ENCODE results near the gene TRIM69. TPM values are rescaled to one million over a fixed set of nuclear protein-coding genes. Genes with fewer than 3 reads are reported as not detected.

TRIM69 gene
- total RNA-seq, 1 donor from 2014 or later: 17.9 TPM

DNA sequence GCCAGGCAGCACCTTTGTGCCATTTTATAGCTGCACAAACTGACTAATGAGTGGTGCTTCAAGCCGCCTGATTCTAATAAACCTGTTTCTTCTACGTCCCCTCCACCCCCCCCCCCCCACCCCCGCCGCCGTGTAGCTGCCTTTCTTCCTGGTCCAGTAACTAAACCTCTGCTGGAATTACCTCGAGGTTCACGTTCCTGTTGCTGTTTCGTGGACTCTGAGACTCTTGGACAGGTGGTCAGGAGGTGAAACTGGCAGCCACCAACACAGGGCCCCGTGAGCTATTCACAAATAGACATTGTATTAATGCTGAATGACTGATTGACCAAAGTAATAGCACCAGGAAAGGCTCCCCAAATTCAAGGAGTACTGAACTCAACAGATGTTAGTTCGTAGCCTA is 73.9 kb downstream of the TRIM69 start:
- ATAC-seq: no peak

DNA sequence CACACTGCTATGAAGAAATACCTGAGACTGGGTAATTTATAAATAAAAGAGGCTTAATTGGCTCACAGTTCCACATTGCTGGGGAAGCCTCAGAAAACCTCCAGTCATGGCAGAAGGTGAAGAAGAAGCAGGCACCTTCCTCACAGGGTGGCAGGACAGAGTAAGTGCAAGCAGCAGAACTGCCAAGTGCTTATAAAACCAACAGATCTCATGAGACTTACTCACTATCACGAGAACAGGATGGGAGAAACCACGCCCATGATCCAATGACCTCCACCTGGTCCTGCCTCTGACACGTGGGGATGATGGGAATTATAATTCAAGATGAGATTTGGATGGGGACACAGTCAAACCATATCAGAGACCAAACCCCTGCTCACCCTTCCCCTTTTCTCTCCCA is 75.0 kb downstream of the TRIM69 start:
- ATAC-seq: no peak

DNA sequence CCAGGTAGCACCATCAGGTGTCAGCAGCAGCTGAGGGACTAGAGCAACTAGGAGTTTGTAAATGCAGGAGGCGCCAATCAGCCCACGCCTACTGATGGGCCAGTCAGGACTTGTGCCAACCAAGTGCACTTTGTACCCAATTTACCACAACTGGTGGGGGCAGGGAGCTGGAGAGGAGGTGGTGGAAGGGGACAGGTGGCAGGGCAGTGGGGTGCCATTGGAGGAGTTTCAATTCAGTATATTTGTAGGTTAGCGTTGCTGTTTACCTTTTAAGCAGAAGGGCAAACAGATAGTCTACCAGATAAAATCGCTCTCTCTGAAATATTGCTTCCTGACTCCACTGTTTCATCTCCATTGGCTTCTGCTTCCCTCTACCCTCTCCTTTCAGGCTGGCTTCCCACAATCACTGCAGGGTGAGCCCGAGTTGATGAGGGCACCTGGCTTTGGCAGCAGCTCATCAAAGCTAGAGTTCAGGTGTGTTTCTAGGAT is 75.7 kb downstream of the TRIM69 start:
- ATAC-seq: peak; percentile 41

DNA sequence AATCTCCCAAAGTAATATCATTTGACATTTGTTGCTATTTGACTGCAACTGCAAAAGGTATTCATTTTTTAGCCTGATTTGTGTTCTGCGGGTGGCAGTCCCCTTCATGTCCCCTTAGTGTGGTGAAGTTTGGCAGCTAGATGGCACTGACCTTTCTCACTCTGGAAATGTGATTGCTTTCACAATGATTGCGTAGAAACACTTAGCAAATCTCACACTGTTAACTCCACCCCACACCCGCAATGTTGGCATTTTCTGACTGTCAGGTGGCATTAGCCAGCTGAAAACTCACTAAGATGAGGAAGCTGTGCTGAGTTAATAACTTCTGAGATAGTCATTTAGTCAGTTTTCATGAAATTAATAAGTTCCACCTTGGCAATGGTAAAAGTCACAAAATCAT is 76.9 kb downstream of the TRIM69 start:
- ATAC-seq: no peak

Other genes starting within 250 kb of the TRIM69 start
- gene EIF3J, start 199.4 kb upstream of the TRIM69 start, total RNA-seq: 64.7 TPM
- 57.9 TPM for gene SPG11, start 72.9 kb upstream of the TRIM69 start, total RNA-seq
- gene PATL2, start 25.2 kb upstream of the TRIM69 start, total RNA-seq: 1.2 TPM
- gene B2M, start 25.0 kb upstream of the TRIM69 start, total RNA-seq: 469 TPM
- not detected for gene TERB2, start 220.2 kb downstream of the TRIM69 start, total RNA-seq

Measured in esophagus mucosa (tissue), 1 donor.